A549 (cell line): ENCODE measurements around the gene CLC. TPM values are rescaled to one million over a fixed set of nuclear protein-coding genes. Genes with fewer than 3 reads are reported as not detected.

Experiments
- ATAC-seq, 2 experiments: fragments of 200-7000 bp in 1 of 2; fragments of >200 bp in 1 of 2; cut with Nextera tagmentation in 1 of 2; cut with Tn5 transposase in 1 of 2; 3 replicates each; pipeline versions ENCODE4 v1.8.0 to v1.9.1; 2018 to 2020; ENCODE audit warnings: mild to moderate bottlenecking in 1 of 2, moderate library complexity in 1 of 2
- CTCF ChIA-PET: fragments of 300-600 bp; sonication (Branson Sonifier 250); formaldehyde crosslinking; extraction: SDS; loops from one replicate; lab custom pipeline; 2021; ENCODE audit warnings: antibody characterized with exemption, inconsistent platforms; lab: Yijun Ruan, JAX
- POLR2A ChIA-PET: fragments of 350-600 bp; formaldehyde crosslinking; extraction: SDS; loops from one replicate; lab custom pipeline; 2021; ENCODE audit warnings: antibody characterized with exemption, inconsistent platforms; lab: Yijun Ruan, JAX
- DNase-seq, 2 experiments: peaks; one replicate each; pipeline versions ENCODE4 v3.0.0 to v3.0.0-alpha.2; 2011 to 2016; ENCODE audit warnings: low read depth in 1 of 2, low spot score in 1 of 2
- FAIRE-seq: peaks from 2 replicates; lab custom pipeline; 2011; peaks lifted over from hg19 to GRCh38; lab: Jason Lieb, UNC
- H3K27ac ChIP-seq, 2 experiments: fragments of >200 bp; sonication (Bioruptor Twin); formaldehyde crosslinking; 3 replicates each; pipeline ENCODE4 v1.5.1; 2016 to 2017
- H3K4me1 ChIP-seq: fragments of >200 bp; sonication (Bioruptor Twin); formaldehyde crosslinking; 3 replicates; pipeline ENCODE4 v1.6.1; 2016
- H3K4me2 ChIP-seq: fragments of >200 bp; sonication (Bioruptor Twin); formaldehyde crosslinking; 3 replicates; pipeline ENCODE4 v1.6.1; 2016
- H3K4me3 ChIP-seq: fragments of >200 bp; sonication (Bioruptor Twin); formaldehyde crosslinking; 3 replicates; pipeline ENCODE4 v1.5.1; 2016
- H3K9me3 ChIP-seq: fragments of >200 bp; sonication (Bioruptor Twin); formaldehyde crosslinking; 3 replicates; pipeline ENCODE4 v1.6.1; 2016
- CBX8 ChIP-seq: fragments of 200-600 bp; sonication (generic); IDR thresholded peaks from 2 replicates; pipeline ENCODE4 v1.6.1; 2016
- EHF ChIP-seq: fragments of 250-450 bp; sonication (Bioruptor Pico); IDR thresholded peaks from 2 replicates; pipeline ENCODE4 v1.5.0; 2020; ENCODE audit warnings: mild to moderate bottlenecking
- EP300 ChIP-seq, 2 experiments: fragments of >200 bp; sonication (Bioruptor Twin); formaldehyde crosslinking; IDR thresholded peaks; 2 replicates in 1 of 2; 3 replicates in 1 of 2; pipeline ENCODE4 v1.6.1; 2016 to 2017
- ESRRA ChIP-seq: fragments of 150-350 bp; IDR thresholded peaks from 2 replicates; pipeline ENCODE4 v1.6.1; 2014; ENCODE audit warnings: mild to moderate bottlenecking, low read length, borderline replicate concordance
- FOSL2 ChIP-seq, 2 experiments: fragments of 450-650 bp in 1 of 2; fragments of >200 bp in 1 of 2; sonication (Bioruptor Twin) in 1 of 2; formaldehyde crosslinking; IDR thresholded peaks; 2 replicates each; pipeline versions ENCODE4 v1.5.0 to v1.6.1; 2016 to 2020; ENCODE audit warnings: mild to moderate bottlenecking in 1 of 2, moderate library complexity in 1 of 2
- FOXS1 ChIP-seq: fragments of 250-450 bp; sonication (Bioruptor Pico); IDR thresholded peaks from 2 replicates; pipeline ENCODE4 v1.5.0; 2020; ENCODE audit warnings: mild to moderate bottlenecking, moderate library complexity
- HDAC2 ChIP-seq: fragments of 200-600 bp; sonication (generic); IDR thresholded peaks from 2 replicates; pipeline ENCODE4 v1.6.1; 2016
- HOXB13 ChIP-seq: fragments of 250-450 bp; sonication (Bioruptor Pico); IDR thresholded peaks from 2 replicates; pipeline ENCODE4 v1.5.0; 2020; ENCODE audit warnings: low read depth, mild to moderate bottlenecking, moderate library complexity
- JUN ChIP-seq, 2 experiments: fragments of >200 bp; sonication (Bioruptor Twin); formaldehyde crosslinking; IDR thresholded peaks; 2 replicates in 1 of 2; 3 replicates in 1 of 2; pipeline ENCODE4 v1.6.1; 2016 to 2017
- MAZ ChIP-seq: fragments of 150-350 bp; IDR thresholded peaks from 2 replicates; pipeline ENCODE4 v1.6.1; 2014; ENCODE audit warnings: antibody characterized with exemption, low read depth, low read length, borderline replicate concordance
- NFE2L2 ChIP-seq: fragments of 150-350 bp; conservative IDR thresholded peaks from 2 replicates; pipeline ENCODE4 v1.6.1; 2014; ENCODE audit warnings: low read length
- NPAS2 ChIP-seq: fragments of 250-450 bp; sonication (Bioruptor Pico); IDR thresholded peaks from 2 replicates; pipeline ENCODE4 v1.8.0; 2022; ENCODE audit warnings: mild to moderate bottlenecking, moderate library complexity, borderline replicate concordance
- NR3C1 ChIP-seq: fragments of >200 bp; sonication (Bioruptor Twin); formaldehyde crosslinking; IDR thresholded peaks from 3 replicates; pipeline ENCODE4 v1.6.1; 2017
- POLR2A ChIP-seq: IDR thresholded peaks from 2 replicates; pipeline ENCODE4 v1.6.1; 2012; ENCODE audit warnings: mild to moderate bottlenecking, low read length
- POLR2AphosphoS2 ChIP-seq: conservative IDR thresholded peaks from 2 replicates; pipeline ENCODE4 v1.6.1; 2012; ENCODE audit warnings: low read length, improper control_type of control experiment, inconsistent platforms
- RCOR1 ChIP-seq: fragments of 150-350 bp; IDR thresholded peaks from 2 replicates; pipeline ENCODE4 v1.6.1; 2014; ENCODE audit warnings: antibody characterized with exemption, low read length, low read depth
- SREBF2 ChIP-seq: fragments of 450-650 bp; IDR thresholded peaks from 2 replicates; pipeline ENCODE4 v1.6.1; 2014; ENCODE audit warnings: mild to moderate bottlenecking, moderate library complexity
- TFCP2L1 ChIP-seq: fragments of 250-450 bp; sonication (Bioruptor Pico); IDR thresholded peaks from 2 replicates; pipeline ENCODE4 v1.5.0; 2021; ENCODE audit warnings: mild to moderate bottlenecking
- TP53 ChIP-seq: fragments of 250-450 bp; sonication (Bioruptor Pico); IDR thresholded peaks from 2 replicates; pipeline ENCODE4 v1.5.0; 2021; ENCODE audit warnings: mild to moderate bottlenecking, moderate library complexity
- WGBS: methylation state at CpG from one replicate; pipeline ENCODE4 v1.1.6; 2017; ENCODE audit errors: missing lambda C conversion rate; 5-methylcytosine and 5-hydroxymethylcytosine counted together
- polyA plus RNA-seq, 4 experiments: library from polyadenylated mRNA; depleted of rRNA in 3 of 4; stranded (reverse); fragments of >200 nt; fragmentation: RNase III in 1 of 4; extraction: RNeasy Plus Mini Kit Qiagen cat#74134 plus additional on column Dnase treatment in 1 of 4; gene quantifications; 2 replicates in 3 of 4; 3 replicates in 1 of 4; pipeline ENCODE4 v1.2.3, GENCODE V29; 2011 to 2017
- TF ChIP-seq, protein P1 (sequence below): fragments of >200 bp; sonication (Bioruptor Twin); formaldehyde crosslinking; IDR thresholded peaks from 3 replicates; pipeline ENCODE4 v1.6.1; 2016
- TF ChIP-seq, protein P2 (sequence below): fragments of >200 bp; sonication (Bioruptor Twin); formaldehyde crosslinking; IDR thresholded peaks from 3 replicates; pipeline ENCODE4 v1.5.1; 2016
- TF ChIP-seq, protein P3 (sequence below): fragments of 200-600 bp; sonication (generic); IDR thresholded peaks from 2 replicates; pipeline ENCODE4 v1.6.1; 2016; ENCODE audit warnings: antibody characterized with exemption, mild to moderate bottlenecking, moderate library complexity
- TF ChIP-seq, protein P4 (sequence below): fragments of 250-450 bp; sonication (Bioruptor Pico); IDR thresholded peaks from 2 replicates; pipeline ENCODE4 v1.5.0; 2020; ENCODE audit warnings: low read depth, mild to moderate bottlenecking, moderate library complexity

The CLC gene
- polyA plus RNA-seq, 2 of the 4 experiments (the other 2 are of a cell fraction): not detected

DNA sequence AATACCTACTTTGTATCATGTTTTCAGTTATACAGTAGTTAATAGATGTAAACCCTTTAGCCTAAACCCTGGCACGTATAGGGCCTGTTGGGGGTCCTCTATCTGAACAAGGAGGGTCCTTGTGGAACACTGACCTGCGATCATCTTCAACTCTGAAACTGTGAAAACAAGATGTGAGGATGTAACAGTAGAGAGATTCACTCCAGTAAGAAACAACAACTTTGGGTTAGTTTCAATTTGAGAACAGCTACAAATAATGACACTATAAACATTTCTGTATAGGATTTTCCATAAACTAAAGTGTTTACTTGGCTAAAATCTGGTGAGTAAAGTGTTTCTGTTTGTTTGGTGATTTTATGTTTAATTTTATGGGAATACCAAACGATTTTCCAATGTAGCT, 2.1 kb downstream of the CLC start:
- 5% methylated on average over 3 of the region's 3 CpGs for WGBS
- CTCF ChIA-PET: interaction anchor here (0.7 to 1.5 kb wide), 3 partner anchors 23 to 235 kb away, joined by 3 to 5 read pairs (median 3); partner anchors contain the start of gene PSMC4
- Histone ChIP-seq H3K27ac (no peak overlapping the region), H3K4me1 (no peaks in the 10 kb centered on the region), H3K4me3 (no peak overlapping the region), H3K4me2 (no peak overlapping the region)
- peak; percentile 99 for FAIRE-seq
- DNase-seq: no peak
- POLR2A ChIA-PET: no interaction called here
- no peak for TF ChIP-seq FOSL2 (IDR thresholded peaks at IDR 0.05)
- no peak for TF ChIP-seq FOSL2 (CRISPR knock-in tag; IDR thresholded peaks at IDR 0.05)
- TF ChIP-seq TFCP2L1: no peak
- TF ChIP-seq EHF (CRISPR knock-in tag): no peak
- no peak for TF ChIP-seq NR3C1
- TF ChIP-seq MAZ: no peak
- no peak for TF ChIP-seq RCOR1
- no peak for TF ChIP-seq HDAC2
- TF ChIP-seq, protein P1, sequence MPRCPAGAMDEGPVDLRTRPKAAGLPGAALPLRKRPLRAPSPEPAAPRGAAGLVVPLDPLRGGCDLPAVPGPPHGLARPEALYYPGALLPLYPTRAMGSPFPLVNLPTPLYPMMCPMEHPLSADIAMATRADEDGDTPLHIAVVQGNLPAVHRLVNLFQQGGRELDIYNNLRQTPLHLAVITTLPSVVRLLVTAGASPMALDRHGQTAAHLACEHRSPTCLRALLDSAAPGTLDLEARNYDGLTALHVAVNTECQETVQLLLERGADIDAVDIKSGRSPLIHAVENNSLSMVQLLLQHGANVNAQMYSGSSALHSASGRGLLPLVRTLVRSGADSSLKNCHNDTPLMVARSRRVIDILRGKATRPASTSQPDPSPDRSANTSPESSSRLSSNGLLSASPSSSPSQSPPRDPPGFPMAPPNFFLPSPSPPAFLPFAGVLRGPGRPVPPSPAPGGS: no peak
- TF ChIP-seq POLR2AphosphoS2: no peak
- no peak for TF ChIP-seq JUN (IDR thresholded peaks at IDR 0.05)
- no peak for TF ChIP-seq ESRRA
- TF ChIP-seq, all 56 proteins: peak for 0
- no peaks in the 10 kb centered on the region for H3K9me3 ChIP-seq
- ATAC-seq: no peak

DNA sequence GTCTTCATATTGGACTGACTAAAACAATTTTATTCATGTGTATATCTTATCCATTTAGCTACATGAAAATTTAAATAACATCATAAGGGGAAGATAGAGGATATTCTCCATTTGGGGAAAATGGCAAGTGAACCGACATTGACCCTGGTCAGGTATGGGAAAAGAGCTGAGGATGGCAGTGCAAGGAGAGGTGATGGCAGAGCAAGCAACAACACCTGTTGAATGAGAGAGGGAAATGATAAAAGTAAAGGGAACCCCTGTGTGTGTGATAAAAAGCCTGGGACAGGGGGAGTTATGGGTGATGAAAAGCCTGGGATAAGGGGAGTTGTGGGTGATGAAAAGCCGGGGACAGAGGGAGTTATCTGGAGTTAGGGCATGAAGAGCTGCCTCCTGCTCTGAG, 4.0 kb downstream of the CLC start:
- H3K4me1 ChIP-seq: no peaks in the 10 kb centered on the region
- H3K4me2 ChIP-seq: no peak overlapping the region
- WGBS: 6% methylated on average over 2 of the region's 2 CpGs
- H3K9me3 ChIP-seq: no peaks in the 10 kb centered on the region
- CTCF ChIA-PET: interaction anchor here (1.0 kb wide), 1 partner anchor 182 kb away, joined by 5 read pairs; no protein-coding TSS in a partner anchor
- ATAC-seq (no peak), DNase-seq (no peak), FAIRE-seq (no peak)
- no peak overlapping the region for H3K4me3 ChIP-seq
- H3K27ac ChIP-seq: no peak overlapping the region
- TF ChIP-seq POLR2A (no peak), EP300 (IDR thresholded peaks at IDR 0.05) (no peak), FOXS1 (CRISPR knock-in tag) (no peak), NFE2L2 (no peak), ESRRA (no peak), SREBF2 (no peak), CBX8 (no peak), HOXB13 (CRISPR knock-in tag) (no peak), HDAC2 (no peak), TP53 (CRISPR knock-in tag) (no peak), NPAS2 (CRISPR knock-in tag) (no peak)
- TF ChIP-seq, protein P2, sequence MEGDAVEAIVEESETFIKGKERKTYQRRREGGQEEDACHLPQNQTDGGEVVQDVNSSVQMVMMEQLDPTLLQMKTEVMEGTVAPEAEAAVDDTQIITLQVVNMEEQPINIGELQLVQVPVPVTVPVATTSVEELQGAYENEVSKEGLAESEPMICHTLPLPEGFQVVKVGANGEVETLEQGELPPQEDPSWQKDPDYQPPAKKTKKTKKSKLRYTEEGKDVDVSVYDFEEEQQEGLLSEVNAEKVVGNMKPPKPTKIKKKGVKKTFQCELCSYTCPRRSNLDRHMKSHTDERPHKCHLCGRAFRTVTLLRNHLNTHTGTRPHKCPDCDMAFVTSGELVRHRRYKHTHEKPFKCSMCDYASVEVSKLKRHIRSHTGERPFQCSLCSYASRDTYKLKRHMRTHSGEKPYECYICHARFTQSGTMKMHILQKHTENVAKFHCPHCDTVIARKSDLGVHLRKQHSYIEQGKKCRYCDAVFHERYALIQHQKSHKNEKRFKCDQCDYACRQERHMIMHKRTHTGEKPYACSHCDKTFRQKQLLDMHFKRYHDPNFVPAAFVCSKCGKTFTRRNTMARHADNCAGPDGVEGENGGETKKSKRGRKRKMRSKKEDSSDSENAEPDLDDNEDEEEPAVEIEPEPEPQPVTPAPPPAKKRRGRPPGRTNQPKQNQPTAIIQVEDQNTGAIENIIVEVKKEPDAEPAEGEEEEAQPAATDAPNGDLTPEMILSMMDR: no peak
- TF ChIP-seq, protein P3, sequence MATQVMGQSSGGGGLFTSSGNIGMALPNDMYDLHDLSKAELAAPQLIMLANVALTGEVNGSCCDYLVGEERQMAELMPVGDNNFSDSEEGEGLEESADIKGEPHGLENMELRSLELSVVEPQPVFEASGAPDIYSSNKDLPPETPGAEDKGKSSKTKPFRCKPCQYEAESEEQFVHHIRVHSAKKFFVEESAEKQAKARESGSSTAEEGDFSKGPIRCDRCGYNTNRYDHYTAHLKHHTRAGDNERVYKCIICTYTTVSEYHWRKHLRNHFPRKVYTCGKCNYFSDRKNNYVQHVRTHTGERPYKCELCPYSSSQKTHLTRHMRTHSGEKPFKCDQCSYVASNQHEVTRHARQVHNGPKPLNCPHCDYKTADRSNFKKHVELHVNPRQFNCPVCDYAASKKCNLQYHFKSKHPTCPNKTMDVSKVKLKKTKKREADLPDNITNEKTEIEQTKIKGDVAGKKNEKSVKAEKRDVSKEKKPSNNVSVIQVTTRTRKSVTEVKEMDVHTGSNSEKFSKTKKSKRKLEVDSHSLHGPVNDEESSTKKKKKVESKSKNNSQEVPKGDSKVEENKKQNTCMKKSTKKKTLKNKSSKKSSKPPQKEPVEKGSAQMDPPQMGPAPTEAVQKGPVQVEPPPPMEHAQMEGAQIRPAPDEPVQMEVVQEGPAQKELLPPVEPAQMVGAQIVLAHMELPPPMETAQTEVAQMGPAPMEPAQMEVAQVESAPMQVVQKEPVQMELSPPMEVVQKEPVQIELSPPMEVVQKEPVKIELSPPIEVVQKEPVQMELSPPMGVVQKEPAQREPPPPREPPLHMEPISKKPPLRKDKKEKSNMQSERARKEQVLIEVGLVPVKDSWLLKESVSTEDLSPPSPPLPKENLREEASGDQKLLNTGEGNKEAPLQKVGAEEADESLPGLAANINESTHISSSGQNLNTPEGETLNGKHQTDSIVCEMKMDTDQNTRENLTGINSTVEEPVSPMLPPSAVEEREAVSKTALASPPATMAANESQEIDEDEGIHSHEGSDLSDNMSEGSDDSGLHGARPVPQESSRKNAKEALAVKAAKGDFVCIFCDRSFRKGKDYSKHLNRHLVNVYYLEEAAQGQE: no peak
- TF ChIP-seq, protein P4, sequence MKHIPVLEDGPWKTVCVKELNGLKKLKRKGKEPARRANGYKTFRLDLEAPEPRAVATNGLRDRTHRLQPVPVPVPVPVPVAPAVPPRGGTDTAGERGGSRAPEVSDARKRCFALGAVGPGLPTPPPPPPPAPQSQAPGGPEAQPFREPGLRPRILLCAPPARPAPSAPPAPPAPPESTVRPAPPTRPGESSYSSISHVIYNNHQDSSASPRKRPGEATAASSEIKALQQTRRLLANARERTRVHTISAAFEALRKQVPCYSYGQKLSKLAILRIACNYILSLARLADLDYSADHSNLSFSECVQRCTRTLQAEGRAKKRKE (CRISPR knock-in tag): no peak
- POLR2A ChIA-PET: no interaction called here
